Panc1 (cell line): Measurements from ENCODE around the gene PDE10A.

Source experiments
- POLR2AphosphoS5 ChIP-seq: IDR thresholded peaks from 2 replicates; pipeline ENCODE4 v1.6.1; 2012; ENCODE audit warnings: mild to moderate bottlenecking, low read depth, low read length, moderate library complexity
- TF ChIP-seq, protein P1 (sequence below): fragments of 450-650 bp; IDR thresholded peaks from 2 replicates; pipeline ENCODE4 v1.5.1; 2017; ENCODE audit warnings: mild to moderate bottlenecking

DNA sequence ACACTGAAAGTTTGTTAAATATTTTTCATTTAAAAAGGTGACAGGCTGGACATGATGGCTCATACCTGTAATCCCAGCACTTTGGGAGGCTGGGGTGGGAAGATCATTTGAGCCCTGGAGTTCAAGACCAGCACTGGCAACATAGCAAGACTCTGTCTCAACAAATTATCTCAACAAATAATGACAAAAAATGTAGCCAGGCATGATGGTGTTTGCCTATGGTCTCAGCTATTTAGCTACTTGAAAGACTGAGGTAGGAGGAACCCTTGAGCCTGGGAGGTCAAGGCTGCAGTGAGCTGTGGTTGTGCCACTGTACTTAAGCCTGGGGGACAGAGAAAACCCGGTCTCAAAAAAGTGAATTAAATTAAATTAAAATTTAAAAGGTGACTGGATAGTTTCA is 297.7 kb downstream of the PDE10A start:
- TF ChIP-seq, protein P1, sequence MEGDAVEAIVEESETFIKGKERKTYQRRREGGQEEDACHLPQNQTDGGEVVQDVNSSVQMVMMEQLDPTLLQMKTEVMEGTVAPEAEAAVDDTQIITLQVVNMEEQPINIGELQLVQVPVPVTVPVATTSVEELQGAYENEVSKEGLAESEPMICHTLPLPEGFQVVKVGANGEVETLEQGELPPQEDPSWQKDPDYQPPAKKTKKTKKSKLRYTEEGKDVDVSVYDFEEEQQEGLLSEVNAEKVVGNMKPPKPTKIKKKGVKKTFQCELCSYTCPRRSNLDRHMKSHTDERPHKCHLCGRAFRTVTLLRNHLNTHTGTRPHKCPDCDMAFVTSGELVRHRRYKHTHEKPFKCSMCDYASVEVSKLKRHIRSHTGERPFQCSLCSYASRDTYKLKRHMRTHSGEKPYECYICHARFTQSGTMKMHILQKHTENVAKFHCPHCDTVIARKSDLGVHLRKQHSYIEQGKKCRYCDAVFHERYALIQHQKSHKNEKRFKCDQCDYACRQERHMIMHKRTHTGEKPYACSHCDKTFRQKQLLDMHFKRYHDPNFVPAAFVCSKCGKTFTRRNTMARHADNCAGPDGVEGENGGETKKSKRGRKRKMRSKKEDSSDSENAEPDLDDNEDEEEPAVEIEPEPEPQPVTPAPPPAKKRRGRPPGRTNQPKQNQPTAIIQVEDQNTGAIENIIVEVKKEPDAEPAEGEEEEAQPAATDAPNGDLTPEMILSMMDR, result no peak
- no peak for TF ChIP-seq POLR2AphosphoS5
